Gastrocnemius medialis (tissue), 4 donors: ENCODE results near the gene TH. TPM values are rescaled to one million over a fixed set of nuclear protein-coding genes. Genes with fewer than 3 reads are reported as not detected.

Source experiments
- ATAC-seq, 2 donors: fragments of 150-250 bp; one replicate each; pipeline ENCODE4 v1.9.1; 2016
- DNase-seq, 2 donors: peaks; one replicate each; pipeline ENCODE4 v3.0.0-alpha.2; 2019
- H3K27ac ChIP-seq, 4 donors: fragments of 200-600 bp; sonication (generic); 1 replicate in 1 of 4; 2 replicates in 3 of 4; pipeline ENCODE4 v1.5.1; 2016 to 2018; ENCODE audit warnings: mild to moderate bottlenecking in 2 of 4, moderate library complexity in 1 of 4
- H3K27me3 ChIP-seq, 3 donors: fragments of 200-600 bp; sonication (generic) in 2 of 3; 1 replicate in 1 of 3; 2 replicates in 2 of 3; pipeline versions ENCODE4 v1.5.1 to v1.6.0; 2016 to 2019; ENCODE audit warnings: mild to moderate bottlenecking in 1 of 3, moderate library complexity in 1 of 3
- H3K36me3 ChIP-seq, 2 donors: fragments of 200-600 bp; sonication (generic) in 1 of 2; one replicate each; pipeline ENCODE4 v1.5.1; 2017 to 2018
- H3K4me1 ChIP-seq, 2 donors: fragments of 200-600 bp; sonication (generic) in 1 of 2; one replicate each; pipeline ENCODE4 v1.5.1; 2016 to 2017; ENCODE audit warnings: mild to moderate bottlenecking in 2 of 2
- H3K4me3 ChIP-seq, 4 donors: fragments of 200-600 bp; sonication (generic) in 3 of 4; 1 replicate in 1 of 4; 2 replicates in 3 of 4; pipeline ENCODE4 v1.5.1; 2016 to 2019; ENCODE audit warnings: mild to moderate bottlenecking in 2 of 4
- H3K9me3 ChIP-seq, 3 donors: fragments of 200-600 bp; sonication (generic) in 2 of 3; 1 replicate in 1 of 3; 2 replicates in 2 of 3; pipeline ENCODE4 v1.5.1; 2016 to 2019
- POLR2A ChIP-seq, 2 donors: fragments of 450-650 bp; IDR thresholded peaks; one replicate each; pipeline ENCODE4 v1.6.1; 2017; ENCODE audit warnings: antibody characterized with exemption in 2 of 2, mild to moderate bottlenecking in 2 of 2, moderate library complexity in 2 of 2
- in situ Hi-C, 4 donors: fragments of 200-750 bp; cut with MboI; loops; one replicate each; pipeline versions ENCODE4 v1.15.0 to v1.8.0; 2017; ENCODE audit warnings: low sequenced_read_pairs in 4 of 4
- intact Hi-C: fragments of 100-400 bp; cut with DNase I; formaldehyde crosslinking; loops from one replicate; pipeline ENCODE4 v1.15.1; 2023; ENCODE audit warnings: low total_unique reads
- total RNA-seq, 4 donors: library from RNA; depleted of rRNA; stranded (reverse); fragments of >200 nt; gene quantifications; one replicate each; pipeline versions ENCODE4 v1.1.0 to v1.2.3, GENCODE V29; 2016
- TF ChIP-seq, protein P1 (sequence below), 5 experiments: fragments of 450-650 bp in 3 of 5; fragments of 200-600 bp in 2 of 5; sonication (generic) in 2 of 5; IDR thresholded peaks in 4 of 5; conservative IDR thresholded peaks in 1 of 5; 1 replicate in 4 of 5; 2 replicates in 1 of 5; pipeline ENCODE4 v1.5.1; 2016 to 2019; ENCODE audit warnings: antibody characterized with exemption in 5 of 5, mild to moderate bottlenecking in 3 of 5, moderate library complexity in 3 of 5

Gene TH
- total RNA-seq, 4 donors from 2014 or later: not detected

DNA sequence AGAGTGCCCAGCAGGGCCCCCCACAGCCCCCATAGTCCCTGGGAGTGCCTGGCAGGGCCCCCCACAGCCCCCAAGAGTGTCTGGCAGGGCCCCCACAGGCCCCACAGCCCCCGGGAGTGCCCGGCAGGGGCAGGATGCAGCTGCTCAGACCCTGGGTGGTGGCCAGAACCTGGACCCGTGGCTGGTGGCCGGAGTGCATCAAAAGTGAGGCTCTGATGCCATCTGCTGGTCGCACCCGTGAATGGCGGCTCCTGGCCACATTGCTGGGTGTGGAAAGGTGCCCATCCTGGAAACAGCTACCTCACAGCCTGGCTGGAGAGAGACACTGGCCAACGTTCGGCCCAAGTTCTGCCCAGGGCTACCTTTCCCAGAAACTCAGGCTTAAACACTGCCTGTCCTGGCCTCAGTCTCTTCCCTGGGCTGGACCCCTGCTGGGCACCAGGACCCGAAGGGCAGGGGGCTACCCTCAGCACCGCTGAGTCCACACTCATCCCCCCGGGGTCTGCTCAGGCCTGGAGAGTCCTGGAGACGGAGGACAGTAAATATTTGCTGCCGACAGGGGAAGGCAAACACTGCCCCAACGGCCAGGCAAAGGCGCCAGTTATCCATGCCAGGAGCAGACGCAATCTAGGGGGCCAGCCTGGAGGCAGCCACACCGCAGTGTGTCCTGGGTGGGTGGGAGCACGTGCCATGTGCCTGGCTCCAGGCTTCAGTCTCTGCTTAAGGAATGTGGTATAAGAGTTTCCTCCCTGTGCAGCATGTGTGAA lies 15.0 kb downstream of the TH start:
- ATAC-seq (peak; percentile 62 to 64), DNase-seq (peak; percentile 22 to 60)
- in situ Hi-C loops: loop anchor here in 3 of 4 donors (10.0 to 25.0 kb wide), 4 partner anchors 269 to 494 kb away; partner anchors contain the start of genes KRTAP5-6 (in 2 of the 3) and PRR33 (in 1 of the 3)
- Histone ChIP-seq H3K4me1 (peaks cover 2 to 3% of the 10 kb centered on the region in 2 donors), H3K36me3 (no peaks in the 10 kb centered on the region), H3K27ac (no peak overlapping the region), H3K9me3 (no peaks in the 10 kb centered on the region), H3K27me3 (no peaks in the 10 kb centered on the region), H3K4me3 (no peak overlapping the region)
- no peak for TF ChIP-seq POLR2A (IDR thresholded peaks at IDR 0.05)
- TF ChIP-seq, protein P1, sequence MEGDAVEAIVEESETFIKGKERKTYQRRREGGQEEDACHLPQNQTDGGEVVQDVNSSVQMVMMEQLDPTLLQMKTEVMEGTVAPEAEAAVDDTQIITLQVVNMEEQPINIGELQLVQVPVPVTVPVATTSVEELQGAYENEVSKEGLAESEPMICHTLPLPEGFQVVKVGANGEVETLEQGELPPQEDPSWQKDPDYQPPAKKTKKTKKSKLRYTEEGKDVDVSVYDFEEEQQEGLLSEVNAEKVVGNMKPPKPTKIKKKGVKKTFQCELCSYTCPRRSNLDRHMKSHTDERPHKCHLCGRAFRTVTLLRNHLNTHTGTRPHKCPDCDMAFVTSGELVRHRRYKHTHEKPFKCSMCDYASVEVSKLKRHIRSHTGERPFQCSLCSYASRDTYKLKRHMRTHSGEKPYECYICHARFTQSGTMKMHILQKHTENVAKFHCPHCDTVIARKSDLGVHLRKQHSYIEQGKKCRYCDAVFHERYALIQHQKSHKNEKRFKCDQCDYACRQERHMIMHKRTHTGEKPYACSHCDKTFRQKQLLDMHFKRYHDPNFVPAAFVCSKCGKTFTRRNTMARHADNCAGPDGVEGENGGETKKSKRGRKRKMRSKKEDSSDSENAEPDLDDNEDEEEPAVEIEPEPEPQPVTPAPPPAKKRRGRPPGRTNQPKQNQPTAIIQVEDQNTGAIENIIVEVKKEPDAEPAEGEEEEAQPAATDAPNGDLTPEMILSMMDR (IDR thresholded peaks at IDR 0.05 in 4 of 5, conservative IDR thresholded peaks at IDR 0.05 in 1 of 5): peak; percentile 72 to 89 (median 81)
- intact Hi-C loops: no loop called here

DNA sequence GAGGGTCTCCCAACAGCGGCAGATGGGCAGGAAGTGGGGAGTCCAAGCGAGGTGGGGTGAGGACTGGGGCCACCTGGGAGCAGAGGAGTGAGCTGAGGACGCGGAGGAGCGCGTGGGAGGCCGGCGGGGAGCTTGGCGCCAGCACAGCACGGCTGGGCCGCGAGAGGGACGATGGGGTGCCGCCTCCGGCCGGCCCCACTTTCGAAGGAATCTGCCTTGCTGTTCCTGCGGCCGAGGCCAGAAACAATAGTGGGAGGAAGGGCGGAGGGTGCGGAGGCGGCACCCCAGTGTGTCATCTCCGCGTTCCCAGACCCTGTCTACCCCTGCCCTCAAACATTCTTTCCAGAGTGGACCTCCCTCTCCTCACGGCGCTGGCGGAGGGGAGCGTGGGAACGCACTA lies 16.1 kb downstream of the TH start:
- in situ Hi-C loops: loop anchor here in 3 of 4 donors (10.0 to 25.0 kb wide), 4 partner anchors 268 to 493 kb away; partner anchors contain the start of genes KRTAP5-6 (in 2 of the 3) and PRR33 (in 1 of the 3)
- intact Hi-C loops: no loop called here
- no peak overlapping the region for H3K27ac ChIP-seq
- TF ChIP-seq POLR2A (IDR thresholded peaks at IDR 0.05): no peak
- TF ChIP-seq, protein P1 (IDR thresholded peaks at IDR 0.05 in 4 of 5, conservative IDR thresholded peaks at IDR 0.05 in 1 of 5): no peak
- H3K27me3 ChIP-seq: no peaks in the 10 kb centered on the region
- DNase-seq (no peak), ATAC-seq (no peak)
- no peak overlapping the region for H3K4me3 ChIP-seq
- H3K36me3 ChIP-seq: no peaks in the 10 kb centered on the region
- H3K4me1 ChIP-seq: peaks cover 5% of the 10 kb centered on the region in 2 donors
- no peaks in the 10 kb centered on the region for H3K9me3 ChIP-seq

DNA sequence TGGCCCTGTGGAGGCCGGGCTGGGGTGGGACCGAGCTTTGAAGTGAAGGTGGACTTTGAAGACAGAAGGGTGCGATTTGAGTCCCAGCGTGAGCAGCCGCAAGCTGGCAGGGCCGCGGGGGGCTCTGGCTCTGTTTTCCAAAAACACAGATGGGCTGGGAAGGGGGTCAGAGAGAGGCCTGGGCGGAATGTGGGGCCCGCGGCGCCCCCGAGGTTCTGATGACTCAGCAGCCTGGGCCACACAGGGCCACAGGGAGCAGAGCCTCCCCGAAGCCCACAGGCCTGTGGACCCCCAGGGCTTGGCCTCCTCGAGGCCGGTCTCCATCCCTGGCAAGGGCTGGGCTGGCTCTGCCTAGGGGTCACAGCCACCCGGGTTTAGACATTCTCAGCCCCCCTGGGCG lies 16.7 kb downstream of the TH start:
- in situ Hi-C loops (loop anchor here (5.0 to 25.0 kb wide), 5 partner anchors 268 to 493 kb away; partner anchors contain the start of genes KRTAP5-6 (in 3 of the 4) and PRR33 (in 1 of the 4)), intact Hi-C loops (no loop called here)
- TF ChIP-seq, protein P1 (IDR thresholded peaks at IDR 0.05 in 4 of 5, conservative IDR thresholded peaks at IDR 0.05 in 1 of 5): no peak
- no peak for TF ChIP-seq POLR2A (IDR thresholded peaks at IDR 0.05)
- H3K27ac ChIP-seq: no peak overlapping the region
- DNase-seq (no peak), ATAC-seq (no peak)
- H3K4me1 ChIP-seq: peaks cover 7 to 10% of the 10 kb centered on the region in 2 donors
- H3K36me3 ChIP-seq: no peaks in the 10 kb centered on the region
- no peak overlapping the region for H3K4me3 ChIP-seq
- H3K27me3 ChIP-seq: no peaks in the 10 kb centered on the region
- H3K9me3 ChIP-seq: no peaks in the 10 kb centered on the region

DNA sequence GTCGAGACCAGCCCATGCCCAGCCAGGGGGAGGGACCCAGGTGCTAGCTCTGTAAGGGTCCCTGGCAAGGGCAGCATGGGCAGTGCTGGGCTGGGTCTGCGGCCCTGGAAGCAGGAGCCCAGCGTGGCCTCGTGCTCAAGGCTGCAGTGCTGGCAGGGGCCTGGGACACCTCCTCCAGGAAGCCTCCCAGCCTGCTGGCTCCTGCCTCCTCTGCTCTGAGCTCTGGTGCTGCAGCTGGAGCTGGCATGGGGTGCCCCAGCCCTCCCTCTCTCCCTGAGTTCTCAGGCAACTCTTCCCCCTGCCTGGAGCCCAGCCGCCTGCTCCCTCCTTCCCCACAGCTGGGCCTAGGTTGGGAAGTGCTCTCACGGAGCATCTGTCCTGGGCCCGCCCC lies 17.4 kb downstream of the TH start:
- Histone ChIP-seq H3K9me3 (no peaks in the 10 kb centered on the region), H3K4me1 (peaks cover 9 to 17% of the 10 kb centered on the region in 2 donors), H3K36me3 (no peaks in the 10 kb centered on the region), H3K27ac (no peak overlapping the region), H3K4me3 (no peak overlapping the region), H3K27me3 (no peaks in the 10 kb centered on the region)
- TF ChIP-seq, protein P1 (IDR thresholded peaks at IDR 0.05 in 4 of 5, conservative IDR thresholded peaks at IDR 0.05 in 1 of 5): no peak
- no peak for TF ChIP-seq POLR2A (IDR thresholded peaks at IDR 0.05)
- no peak for ATAC-seq
- in situ Hi-C loops (loop anchor here (5.0 to 25.0 kb wide), 5 partner anchors 267 to 492 kb away; partner anchors contain the start of genes KRTAP5-6 (in 3 of the 4) and PRR33 (in 1 of the 4)), intact Hi-C loops (no loop called here)
- no peak for DNase-seq
